BLaER1 treated with 17β-estradiol and CSF1 and Interleukin-3, amounts not matched to agents 10 nM and 100 nM (cell line): ENCODE results near the gene SMG1.
"Not testable (repeated sequence)": the region's sequence is repeated elsewhere in the genome, so short reads cannot be mapped to it uniquely, and the experiment has no call there.

Source experiments
- H3K27ac ChIP-seq, 11 experiments: shearing (Covaris generic); formaldehyde crosslinking; 2 replicates each; pipeline ENCODE4 v1.8.1; 2022
- H3K27me3 ChIP-seq, 11 experiments: shearing (Covaris generic); formaldehyde crosslinking; 2 replicates each; pipeline ENCODE4 v1.8.1; 2022
- H3K36me3 ChIP-seq, 11 experiments: shearing (Covaris generic); formaldehyde crosslinking; 2 replicates each; pipeline ENCODE4 v1.8.1; 2022
- H3K4me1 ChIP-seq, 10 experiments: shearing (Covaris generic); formaldehyde crosslinking; 2 replicates each; pipeline ENCODE4 v1.8.1; 2022
- H3K4me2 ChIP-seq, 11 experiments: shearing (Covaris generic); formaldehyde crosslinking; 2 replicates each; pipeline ENCODE4 v1.8.1; 2022
- H3K4me3 ChIP-seq, 10 experiments: shearing (Covaris generic); formaldehyde crosslinking; 2 replicates each; pipeline ENCODE4 v1.8.1; 2022
- H3K9ac ChIP-seq, 11 experiments: shearing (Covaris generic); formaldehyde crosslinking; 2 replicates each; pipeline ENCODE4 v1.8.1; 2022
- H3K9me3 ChIP-seq, 11 experiments: shearing (Covaris generic); formaldehyde crosslinking; replicated peaks in 1 of 11; 2 replicates each; pipeline ENCODE4 v1.8.1; 2022
- H4K20me1 ChIP-seq, 11 experiments: shearing (Covaris generic); formaldehyde crosslinking; 2 replicates each; pipeline ENCODE4 v1.8.1; 2022

Gene SMG1

DNA sequence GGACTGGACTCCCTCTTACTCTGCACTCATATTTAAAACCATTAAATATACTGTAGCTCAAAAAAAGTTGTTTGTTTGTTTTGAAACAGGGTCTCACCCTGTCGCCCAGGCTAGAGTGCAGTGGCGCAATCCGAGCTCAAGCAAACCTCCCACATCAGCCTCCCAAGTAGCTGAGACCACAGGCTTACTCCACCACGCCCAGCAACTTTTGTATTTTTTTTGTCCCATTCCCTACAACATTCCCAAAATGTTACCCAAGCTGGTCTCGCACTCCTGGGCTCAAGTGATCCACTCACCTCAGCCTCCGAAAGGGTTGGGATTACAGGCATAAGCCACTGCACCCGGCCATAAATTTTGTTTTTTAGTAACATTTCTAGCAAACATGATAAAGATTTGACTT, 23.4 kb downstream of the SMG1 start:
- Histone ChIP-seq H4K20me1 (peaks cover 54 to 97% (median 79%) of the 10 kb centered on the region in 11 experiments; a peak in 20 of 22 replicates), H3K36me3 (peaks cover 0 to 17% (median 7%) of the 10 kb centered on the region in 11 experiments; a peak in 14 of 22 replicates), H3K27ac (peak overlapping the region in 1 of 11 experiments; percentile 2; a peak in 2 of 22 replicates), H3K4me2 (peak overlapping the region in 7 of 11 experiments; percentile 28 to 60 (median 42); a peak in 11 of 22 replicates), H3K4me1 (peaks cover 37 to 65% (median 49%) of the 10 kb centered on the region in 10 experiments)
- not testable (repeated sequence) for H3K27me3 ChIP-seq, H3K9me3 ChIP-seq, H3K4me3 ChIP-seq, H3K9ac ChIP-seq

DNA sequence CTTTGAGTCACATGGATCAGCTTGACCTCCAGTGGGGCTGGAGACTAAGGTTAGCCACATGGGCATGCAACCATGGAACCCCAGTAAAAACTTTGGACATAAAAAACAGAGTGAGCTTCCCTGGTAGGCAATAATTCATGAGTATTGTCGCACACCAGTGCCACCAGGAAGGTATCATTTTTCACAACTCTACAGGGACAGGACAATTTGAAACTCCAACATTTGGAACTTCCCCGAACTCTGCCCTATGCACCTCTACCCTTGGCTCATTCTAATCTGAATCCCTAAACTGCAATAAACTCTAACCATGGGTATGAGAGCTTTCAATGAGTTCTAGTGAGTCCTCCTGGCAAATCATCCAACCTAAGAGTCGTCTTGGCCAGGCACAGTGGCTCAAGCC, 24.2 kb downstream of the SMG1 start:
- not testable (repeated sequence) for H3K4me3 ChIP-seq, H3K9ac ChIP-seq, H3K27me3 ChIP-seq, H3K9me3 ChIP-seq
- Histone ChIP-seq H3K4me1 (peaks cover 37 to 61% (median 48%) of the 10 kb centered on the region in 10 experiments), H4K20me1 (peaks cover 46 to 96% (median 74%) of the 10 kb centered on the region in 11 experiments; a peak in 20 of 22 replicates), H3K27ac (peak overlapping the region in 1 of 11 experiments; percentile 26; a peak in 2 of 22 replicates), H3K4me2 (peak overlapping the region in 7 of 11 experiments; percentile 28 to 60 (median 42); a peak in 12 of 22 replicates), H3K36me3 (peaks cover 0 to 14% (median 8%) of the 10 kb centered on the region in 11 experiments; a peak in 14 of 22 replicates)

GRCh38 chr16:18901194-18901593, 25.0 kb downstream of the SMG1 start:
- peaks cover 41 to 93% (median 68%) of the 10 kb centered on the region in 11 experiments; a peak in 20 of 22 replicates for H4K20me1 ChIP-seq
- H3K9ac ChIP-seq, H3K9me3 ChIP-seq, H3K27ac ChIP-seq, H3K27me3 ChIP-seq, H3K4me3 ChIP-seq: not testable (repeated sequence)
- peak overlapping the region in 4 of 11 experiments; percentile 22 to 77 (median 30); a peak in 5 of 22 replicates for H3K4me2 ChIP-seq
- peaks cover 37 to 61% (median 48%) of the 10 kb centered on the region in 10 experiments for H3K4me1 ChIP-seq
- H3K36me3 ChIP-seq: peaks cover 0 to 23% (median 15%) of the 10 kb centered on the region in 11 experiments; a peak in 16 of 22 replicates

GRCh38 chr16:18884456-18884855, 41.8 kb downstream of the SMG1 start:
- not testable (repeated sequence) for H3K27me3 ChIP-seq, H3K9me3 ChIP-seq, H3K9ac ChIP-seq, H3K4me3 ChIP-seq, H3K27ac ChIP-seq, H3K4me1 ChIP-seq, H3K4me2 ChIP-seq
- H3K36me3 ChIP-seq: peaks cover 48 to 83% (median 68%) of the 10 kb centered on the region in 11 experiments
- peaks cover 0 to 17% (median 0%) of the 10 kb centered on the region in 11 experiments; a peak in 3 of 22 replicates for H4K20me1 ChIP-seq

GRCh38 chr16:18877734-18878133, 48.5 kb downstream of the SMG1 start:
- H3K9me3 ChIP-seq, H3K4me2 ChIP-seq, H3K27ac ChIP-seq, H3K4me1 ChIP-seq, H3K9ac ChIP-seq, H3K27me3 ChIP-seq, H3K4me3 ChIP-seq: not testable (repeated sequence)
- Histone ChIP-seq H3K36me3 (peaks cover 59 to 88% (median 75%) of the 10 kb centered on the region in 11 experiments), H4K20me1 (peaks cover 0 to 22% (median 9%) of the 10 kb centered on the region in 11 experiments; a peak in 10 of 22 replicates)

- not testable (repeated sequence) for H3K9ac ChIP-seq, H3K4me3 ChIP-seq, H3K27me3 ChIP-seq, H3K4me1 ChIP-seq, H3K9me3 ChIP-seq, H3K27ac ChIP-seq
- Histone ChIP-seq H3K36me3 (peaks cover 58 to 88% (median 77%) of the 10 kb centered on the region in 11 experiments), H3K4me2 (peak overlapping the region in 1 of 11 experiments; percentile 27; a peak in 1 of 22 replicates), H4K20me1 (peaks cover 0 to 21% (median 9%) of the 10 kb centered on the region in 11 experiments; a peak in 10 of 22 replicates)
These were observed 48.9 kb downstream of the SMG1 start for GRCh38 chr16:18877259-18877658.

GRCh38 chr16:18876301-18876700, 49.9 kb downstream of the SMG1 start:
- not testable (repeated sequence) for H3K4me2 ChIP-seq, H3K27ac ChIP-seq, H3K4me3 ChIP-seq, H3K9ac ChIP-seq, H3K27me3 ChIP-seq, H3K4me1 ChIP-seq, H3K9me3 ChIP-seq
- peaks cover 0 to 21% (median 9%) of the 10 kb centered on the region in 11 experiments; a peak in 10 of 22 replicates for H4K20me1 ChIP-seq
- peaks cover 54 to 85% (median 72%) of the 10 kb centered on the region in 11 experiments for H3K36me3 ChIP-seq

DNA sequence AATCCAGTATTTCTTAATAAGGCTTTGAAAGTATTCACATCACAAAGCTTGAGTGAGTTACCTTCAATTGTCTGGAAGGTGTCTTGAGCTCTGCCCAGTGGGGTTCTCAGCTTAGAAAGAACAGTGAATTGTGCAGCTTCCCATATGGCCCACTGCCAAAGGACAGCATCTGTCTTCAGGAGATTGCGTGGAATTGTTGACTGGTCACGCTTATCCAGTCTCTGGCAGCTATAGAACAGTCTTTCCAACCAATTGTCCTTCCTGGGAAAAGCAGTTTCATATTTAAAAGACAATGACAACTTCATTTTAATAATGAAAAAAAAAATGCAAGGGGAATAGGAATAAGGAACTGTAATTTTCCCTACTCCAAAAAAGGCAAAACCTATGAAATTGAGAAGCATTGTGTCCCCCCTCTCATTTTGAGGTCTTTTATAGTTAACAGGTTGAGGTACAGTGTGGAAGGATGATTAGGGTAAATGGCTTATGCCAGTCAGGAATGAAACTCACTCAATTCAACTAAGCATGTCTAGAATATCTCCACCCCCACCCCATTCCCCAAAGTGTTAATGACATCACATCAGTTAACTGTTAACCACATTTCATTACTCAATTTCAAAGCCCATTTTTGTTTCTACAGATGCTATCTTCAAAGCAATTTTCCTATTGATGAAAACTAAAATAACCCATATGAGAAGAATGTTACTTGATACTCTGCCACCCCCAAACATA, 57.0 kb downstream of the SMG1 start:
- not testable (repeated sequence) for H4K20me1 ChIP-seq, H3K9ac ChIP-seq, H3K27me3 ChIP-seq, H3K4me2 ChIP-seq, H3K27ac ChIP-seq, H3K9me3 ChIP-seq, H3K4me1 ChIP-seq, H3K4me3 ChIP-seq
- H3K36me3 ChIP-seq: peaks cover 54 to 92% (median 68%) of the 10 kb centered on the region in 11 experiments

DNA sequence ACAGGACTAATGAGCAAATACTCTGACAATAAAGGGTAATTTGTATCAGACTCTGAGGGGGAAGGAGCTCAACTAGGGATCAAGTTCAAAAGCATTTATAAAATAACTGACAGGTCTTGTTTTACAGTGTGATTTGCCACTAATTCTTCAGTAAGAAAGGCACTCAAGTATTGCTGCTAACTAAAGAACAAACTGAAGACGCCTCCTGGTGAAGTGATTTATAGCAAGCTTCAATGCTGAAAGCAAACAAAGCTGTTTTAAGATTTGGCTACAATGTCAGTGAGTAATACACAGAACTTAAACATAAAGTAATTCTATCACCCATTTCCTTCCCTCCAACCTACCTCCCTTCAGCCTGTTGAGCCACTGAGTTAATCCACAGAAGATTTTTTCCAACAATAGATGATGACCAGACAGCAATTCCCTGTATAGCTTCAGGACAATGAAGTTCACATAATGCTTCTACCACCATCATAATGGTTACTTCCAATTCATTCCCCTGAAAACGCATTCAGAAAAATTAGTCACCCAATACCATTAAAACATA, 59.9 kb downstream of the SMG1 start:
- H3K36me3 ChIP-seq: peaks cover 47 to 96% (median 65%) of the 10 kb centered on the region in 11 experiments
- H3K27ac ChIP-seq, H3K27me3 ChIP-seq, H3K9ac ChIP-seq, H3K9me3 ChIP-seq, H3K4me2 ChIP-seq, H3K4me1 ChIP-seq, H3K4me3 ChIP-seq, H4K20me1 ChIP-seq: not testable (repeated sequence)

DNA sequence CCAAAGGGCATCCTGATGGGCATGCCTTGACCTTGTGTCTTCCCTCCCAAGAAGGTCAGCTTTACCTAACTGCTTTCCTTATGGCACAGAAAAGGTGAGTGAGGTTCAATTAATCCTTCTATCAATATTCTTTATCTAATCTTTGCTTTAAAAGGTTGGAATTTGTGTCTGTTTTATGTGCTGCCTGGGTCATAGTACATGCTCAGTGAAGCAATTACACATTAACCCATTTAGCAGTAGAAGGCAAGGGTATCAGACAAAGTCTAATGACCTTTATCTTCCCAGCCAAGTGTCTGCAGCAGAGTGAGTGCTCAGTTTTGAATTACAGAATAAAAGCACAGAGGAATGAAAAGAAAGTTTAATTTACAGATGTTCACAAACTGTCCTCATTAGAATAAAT, 63.3 kb downstream of the SMG1 start:
- not testable (repeated sequence) for H4K20me1 ChIP-seq, H3K4me1 ChIP-seq, H3K4me3 ChIP-seq, H3K4me2 ChIP-seq, H3K9ac ChIP-seq, H3K27me3 ChIP-seq, H3K27ac ChIP-seq, H3K9me3 ChIP-seq
- peaks cover 40 to 87% (median 66%) of the 10 kb centered on the region in 11 experiments for H3K36me3 ChIP-seq
